Astrocyte of the cerebellum (primary cell): ENCODE data around the gene PLCE1.
"Not testable (repeated sequence)": the region's sequence is repeated elsewhere in the genome, so short reads cannot be mapped to it uniquely, and the experiment has no call there.

Experiments used
- DNase-seq: peaks from one replicate; pipeline ENCODE4 v3.0.0-alpha.2; 2011; ENCODE audit warnings: low read depth
- H3K4me3 ChIP-seq: 2 replicates; pipeline ENCODE4 v1.5.1; 2011; ENCODE audit warnings: mild to moderate bottlenecking, low read depth, low read length, moderate library complexity
- in situ Hi-C: cut with HindIII; loops from 2 replicates; pipeline ENCODE4 v1.10.0; 2017; ENCODE audit warnings: low sequenced_read_pairs
- TF ChIP-seq, protein P1 (sequence below): IDR thresholded peaks from 2 replicates; pipeline ENCODE4 v1.5.1; 2012; ENCODE audit warnings: low read length, low read depth, moderate library complexity, mild to moderate bottlenecking; ENCODE audit errors: missing control alignments

The PLCE1 gene

DNA sequence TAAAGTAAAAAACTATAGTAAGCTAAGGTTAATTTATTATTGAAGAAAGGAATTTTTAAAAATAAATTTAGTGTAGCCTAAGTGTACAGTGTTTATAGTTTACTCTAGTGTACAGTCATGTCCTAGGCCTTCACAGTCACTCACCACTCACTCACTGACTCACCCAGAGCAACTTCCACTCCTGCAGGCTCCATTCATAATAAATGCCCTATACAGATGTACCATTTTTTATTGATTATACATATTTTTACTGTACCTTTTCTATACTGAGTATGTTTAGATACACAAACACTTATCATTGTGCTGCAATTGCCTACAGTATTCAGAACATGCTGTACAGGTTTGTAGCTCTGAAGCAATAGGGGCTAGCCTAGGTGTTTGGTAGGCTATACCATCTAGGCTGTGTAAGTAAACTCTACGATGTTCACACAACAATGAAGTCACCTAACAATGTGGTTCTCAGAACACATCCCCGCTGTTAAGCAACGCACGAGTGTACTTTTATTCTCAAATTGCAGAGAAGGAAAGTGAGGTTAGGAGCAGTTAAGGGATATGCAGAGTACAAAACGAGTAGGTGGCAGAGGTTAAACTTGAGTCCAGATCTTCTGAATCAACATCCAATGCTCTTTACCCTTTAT, 38.9 kb upstream of the PLCE1 start:
- DNase-seq = no peak
- in situ Hi-C loops = no loop called here
- TF ChIP-seq, protein P1, sequence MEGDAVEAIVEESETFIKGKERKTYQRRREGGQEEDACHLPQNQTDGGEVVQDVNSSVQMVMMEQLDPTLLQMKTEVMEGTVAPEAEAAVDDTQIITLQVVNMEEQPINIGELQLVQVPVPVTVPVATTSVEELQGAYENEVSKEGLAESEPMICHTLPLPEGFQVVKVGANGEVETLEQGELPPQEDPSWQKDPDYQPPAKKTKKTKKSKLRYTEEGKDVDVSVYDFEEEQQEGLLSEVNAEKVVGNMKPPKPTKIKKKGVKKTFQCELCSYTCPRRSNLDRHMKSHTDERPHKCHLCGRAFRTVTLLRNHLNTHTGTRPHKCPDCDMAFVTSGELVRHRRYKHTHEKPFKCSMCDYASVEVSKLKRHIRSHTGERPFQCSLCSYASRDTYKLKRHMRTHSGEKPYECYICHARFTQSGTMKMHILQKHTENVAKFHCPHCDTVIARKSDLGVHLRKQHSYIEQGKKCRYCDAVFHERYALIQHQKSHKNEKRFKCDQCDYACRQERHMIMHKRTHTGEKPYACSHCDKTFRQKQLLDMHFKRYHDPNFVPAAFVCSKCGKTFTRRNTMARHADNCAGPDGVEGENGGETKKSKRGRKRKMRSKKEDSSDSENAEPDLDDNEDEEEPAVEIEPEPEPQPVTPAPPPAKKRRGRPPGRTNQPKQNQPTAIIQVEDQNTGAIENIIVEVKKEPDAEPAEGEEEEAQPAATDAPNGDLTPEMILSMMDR = no peak
- no peak overlapping the region for H3K4me3 ChIP-seq

DNA sequence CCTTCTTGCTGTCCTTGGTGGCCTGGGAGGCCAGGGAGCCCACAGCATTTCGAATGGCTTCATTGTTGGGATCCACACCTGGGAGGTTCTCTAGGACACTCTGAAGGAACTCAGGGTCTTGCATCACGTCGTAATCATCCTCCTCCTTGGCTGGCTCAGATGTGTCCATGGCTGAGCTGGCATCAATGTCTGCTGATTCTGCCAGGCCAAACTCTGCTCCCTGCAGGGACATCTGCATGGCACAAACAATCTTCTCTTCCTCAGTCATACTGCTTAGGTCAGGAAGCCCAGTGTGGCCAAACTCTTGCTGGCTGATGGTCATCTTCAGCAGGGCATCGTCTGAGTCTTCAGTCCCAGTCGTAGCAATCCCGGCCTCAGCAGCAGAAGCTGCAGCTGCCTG, 34.9 kb upstream of the PLCE1 start:
- in situ Hi-C loops = no loop called here
- TF ChIP-seq, protein P1 = no peak
- no peak for DNase-seq
- no peak overlapping the region for H3K4me3 ChIP-seq

DNA sequence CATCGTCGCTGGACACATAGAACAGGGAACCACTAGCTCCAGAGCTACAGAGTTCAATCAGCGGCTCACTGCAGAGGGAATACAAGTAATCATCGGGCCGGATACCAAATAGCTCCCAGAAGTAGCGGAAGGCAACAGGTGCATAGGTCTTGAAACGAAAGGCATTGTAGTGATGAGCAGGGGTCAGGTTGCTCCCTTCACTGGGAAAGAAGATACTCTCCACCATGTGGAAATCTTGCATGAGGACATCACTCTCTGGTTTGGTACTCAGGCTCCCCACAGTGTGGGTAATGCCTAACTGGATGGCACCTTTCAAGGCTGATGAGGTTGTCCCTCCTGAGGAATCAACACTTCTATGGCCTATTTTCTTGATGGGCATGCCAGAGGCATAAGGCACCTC, 32.7 kb upstream of the PLCE1 start:
- H3K4me3 ChIP-seq, DNase-seq, in situ Hi-C loops: not testable (repeated sequence)

DNA sequence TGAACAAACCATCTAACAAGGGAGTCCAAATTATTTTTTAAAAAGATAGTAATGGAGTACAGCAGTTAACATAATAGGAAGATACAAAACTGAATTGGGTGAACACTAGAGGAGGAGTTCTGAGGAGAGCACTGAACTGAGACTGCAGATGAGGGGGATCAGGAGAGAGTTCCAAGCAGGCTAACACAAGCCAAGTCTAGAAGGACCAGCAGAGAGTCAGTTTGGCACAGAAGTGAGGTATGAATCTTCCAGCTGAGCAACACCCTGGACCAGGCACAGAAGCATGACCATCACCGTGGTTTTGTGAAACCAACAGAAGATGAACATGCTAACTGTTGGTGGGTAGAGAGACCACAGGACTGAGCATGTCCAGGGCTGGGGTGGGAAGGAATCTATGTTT, 30.8 kb upstream of the PLCE1 start:
- no peak overlapping the region for H3K4me3 ChIP-seq
- TF ChIP-seq, protein P1 = no peak
- in situ Hi-C loops = no loop called here
- no peak for DNase-seq

DNA sequence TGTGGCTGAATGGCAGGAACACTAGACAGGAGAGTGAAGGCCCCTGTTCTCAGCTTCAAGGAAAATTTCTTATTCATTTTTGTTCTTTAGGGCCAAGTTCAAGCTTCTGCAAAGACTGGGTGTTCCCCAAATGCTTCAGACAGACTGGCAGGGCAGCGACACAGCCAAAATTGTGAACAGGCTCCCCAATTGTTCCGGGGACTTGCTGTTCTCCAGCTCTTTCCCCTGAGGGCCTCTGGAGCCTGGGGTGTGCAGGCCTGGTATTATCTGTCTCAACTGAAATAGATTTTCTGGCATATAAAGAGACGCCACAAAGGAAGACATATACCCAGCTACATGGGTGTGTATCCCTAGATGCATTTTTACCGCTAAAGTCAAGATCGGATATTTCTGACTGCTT, 30.3 kb upstream of the PLCE1 start:
- TF ChIP-seq, protein P1 = no peak
- in situ Hi-C loops = no loop called here
- no peak overlapping the region for H3K4me3 ChIP-seq
- no peak for DNase-seq

DNA sequence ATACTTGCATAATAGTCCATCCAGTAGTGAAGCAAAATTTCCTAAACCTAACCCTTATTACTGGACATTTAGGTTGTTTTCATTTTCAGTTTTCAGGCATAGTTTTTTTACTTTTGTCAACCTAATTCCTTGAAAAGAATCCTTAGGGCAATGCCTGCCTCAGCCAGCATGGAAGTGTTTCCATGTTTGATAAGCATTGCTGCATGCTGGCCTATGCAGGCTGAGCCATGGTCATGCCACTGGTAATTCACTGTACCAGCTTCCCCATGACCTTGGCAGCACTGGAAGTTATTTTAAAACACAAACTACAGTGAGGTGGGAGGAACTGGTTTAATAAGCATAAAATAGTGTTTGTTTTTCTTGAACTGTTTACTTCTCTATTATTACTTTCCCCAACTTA, 27.8 kb upstream of the PLCE1 start:
- TF ChIP-seq, protein P1 = no peak
- DNase-seq = no peak
- no peak overlapping the region for H3K4me3 ChIP-seq
- in situ Hi-C loops = no loop called here

DNA sequence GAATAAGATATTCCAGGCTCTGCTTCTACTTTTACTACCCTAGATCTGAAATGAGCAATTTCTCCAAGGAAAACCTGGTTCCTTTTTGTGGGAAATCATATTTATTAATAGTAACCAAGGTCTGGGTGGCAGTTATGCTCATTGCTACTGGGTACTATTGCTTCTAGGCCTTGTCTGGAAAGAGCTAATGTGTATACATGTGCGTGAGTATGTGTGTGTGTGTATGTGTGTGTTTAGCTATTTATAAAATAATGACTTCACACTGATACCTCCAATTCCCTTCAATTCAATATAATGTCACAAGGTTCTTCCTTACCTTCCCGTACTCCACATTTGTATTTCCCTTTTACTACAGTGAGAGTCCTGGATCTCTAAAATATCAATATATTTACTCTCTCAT, 26.0 kb upstream of the PLCE1 start:
- DNase-seq = no peak
- no peak overlapping the region for H3K4me3 ChIP-seq
- TF ChIP-seq, protein P1 = no peak
- in situ Hi-C loops = no loop called here
